Smooth muscle cell (in vitro differentiated cells): ENCODE data around the gene GRID1. TPM values are rescaled to one million over a fixed set of nuclear protein-coding genes. Genes with fewer than 3 reads are reported as not detected.

Experiments
- DNase-seq: peaks from one replicate; lab custom pipeline; 2025; ENCODE audit not compliant: unreplicated experiment; lab: John Stamatoyannopoulos, UW
- H2AFZ ChIP-seq: fragments of 200-600 bp; sonication (generic); 2 replicates; pipeline ENCODE4 v1.6.0; 2016; ENCODE audit warnings: antibody characterized with exemption, low read depth, mild to moderate bottlenecking
- H3F3A ChIP-seq: fragments of 200-600 bp; sonication (generic); 2 replicates; pipeline ENCODE4 v1.6.0; 2017; ENCODE audit warnings: antibody characterized with exemption, low read depth
- H3K27ac ChIP-seq: fragments of 200-600 bp; sonication (generic); 2 replicates; pipeline ENCODE4 v1.5.1; 2016; ENCODE audit warnings: low read depth, mild to moderate bottlenecking
- H3K27me3 ChIP-seq: fragments of 200-600 bp; sonication (generic); 2 replicates; pipeline ENCODE4 v1.6.1; 2016; ENCODE audit warnings: low read depth, mild to moderate bottlenecking
- H3K36me3 ChIP-seq: fragments of 200-600 bp; sonication (generic); 2 replicates; pipeline ENCODE4 v1.5.1; 2016; ENCODE audit warnings: low read depth
- H3K4me1 ChIP-seq: fragments of 200-600 bp; sonication (generic); 2 replicates; pipeline ENCODE4 v1.5.1; 2016; ENCODE audit warnings: low read depth
- H3K4me2 ChIP-seq: fragments of 200-600 bp; sonication (generic); 2 replicates; pipeline ENCODE4 v1.6.0; 2016; ENCODE audit warnings: mild to moderate bottlenecking
- H3K4me3 ChIP-seq: fragments of 200-600 bp; sonication (generic); 2 replicates; pipeline ENCODE4 v1.5.1; 2016; ENCODE audit warnings: mild to moderate bottlenecking
- H3K79me2 ChIP-seq: fragments of 200-600 bp; sonication (generic); 2 replicates; pipeline ENCODE4 v1.6.0; 2016; ENCODE audit warnings: low read depth, mild to moderate bottlenecking
- H3K9ac ChIP-seq: fragments of 200-600 bp; sonication (generic); 2 replicates; pipeline ENCODE4 v1.6.0; 2016; ENCODE audit warnings: low read depth
- H3K9me3 ChIP-seq: fragments of 200-600 bp; sonication (generic); replicated peaks from 2 replicates; pipeline ENCODE4 v1.5.1; 2016; ENCODE audit warnings: low read depth
- H4K20me1 ChIP-seq: fragments of 200-600 bp; sonication (generic); 2 replicates; pipeline ENCODE4 v1.6.0; 2016; ENCODE audit warnings: low read depth
- CTCF ChIP-seq: fragments of 200-600 bp; sonication (generic); IDR thresholded peaks from 2 replicates; pipeline ENCODE4 v1.5.1; 2017; ENCODE audit warnings: borderline replicate concordance, mild to moderate bottlenecking, antibody characterized with exemption; ENCODE audit not compliant: insufficient read depth, poor library complexity, severe bottlenecking
- WGBS: methylation state at CpG from one replicate; pipeline ENCODE4 v1.1.7; 2016; ENCODE audit warnings: low lambda C conversion rate; 5-methylcytosine and 5-hydroxymethylcytosine counted together
- polyA plus RNA-seq: library from polyadenylated mRNA; unstranded; fragments of >200 nt; fragmentation: Nextera tagmentation; extraction: Ambion mirVana; gene quantifications from 2 replicates; pipeline ENCODE4 v1.2.1, GENCODE V29; 2016
- total RNA-seq: library from RNA; depleted of rRNA; stranded (reverse); fragments of >200 nt; gene quantifications from 2 replicates; pipeline ENCODE4 v1.2.3, GENCODE V29; 2014

GRID1 gene
- total and polyA plus RNA-seq, 2 experiments from 2014 or later = 4.4 to 7.4 TPM

- Histone ChIP-seq H3K79me2 (no peaks in the 10 kb centered on the region), H3K4me1 (peaks cover 11% of the 10 kb centered on the region), H3K27me3 (no peaks in the 10 kb centered on the region), H2AFZ (no peak overlapping the region), H3K4me2 (no peak overlapping the region), H3K36me3 (no peaks in the 10 kb centered on the region), H3K4me3 (no peak overlapping the region), H3K9me3 (no peaks in the 10 kb centered on the region), H3K9ac (no peak overlapping the region), H4K20me1 (peaks cover 5% of the 10 kb centered on the region), H3F3A (no peaks in the 10 kb centered on the region), H3K27ac (no peak overlapping the region)
- DNase-seq = no peak
- no peak for TF ChIP-seq CTCF
- WGBS = 70% methylated on average over 7 of the region's 7 CpGs
These were observed 133.5 kb downstream of the GRID1 start for GRCh38 chr10:86233131-86233530.

- Histone ChIP-seq H4K20me1 (peaks cover 5% of the 10 kb centered on the region), H3K4me1 (peaks cover 11% of the 10 kb centered on the region), H3K4me3 (no peak overlapping the region), H3F3A (no peaks in the 10 kb centered on the region), H3K27ac (no peak overlapping the region), H3K27me3 (no peaks in the 10 kb centered on the region), H3K4me2 (no peak overlapping the region), H3K9ac (no peak overlapping the region), H3K9me3 (no peaks in the 10 kb centered on the region), H3K79me2 (no peaks in the 10 kb centered on the region), H3K36me3 (no peaks in the 10 kb centered on the region), H2AFZ (no peak overlapping the region)
- TF ChIP-seq CTCF = no peak
- no peak for DNase-seq
- WGBS = 14% methylated on average over 1 of the region's 1 CpG
These were observed 134.0 kb downstream of the GRID1 start for GRCh38 chr10:86232644-86233043.

GRCh38 chr10:86231796-86232560 lies 134.6 kb downstream of the GRID1 start:
- peaks cover 5% of the 10 kb centered on the region for H4K20me1 ChIP-seq
- H3K9ac ChIP-seq = no peak overlapping the region
- no peak overlapping the region for H3K4me3 ChIP-seq
- DNase-seq = no peak
- no peaks in the 10 kb centered on the region for H3K79me2 ChIP-seq
- no peak overlapping the region for H3K27ac ChIP-seq
- H3F3A ChIP-seq = no peaks in the 10 kb centered on the region
- peaks cover 11% of the 10 kb centered on the region for H3K4me1 ChIP-seq
- H2AFZ ChIP-seq = no peak overlapping the region
- no peak for TF ChIP-seq CTCF
- WGBS = 78% methylated on average over 11 of the region's 11 CpGs
- no peak overlapping the region for H3K4me2 ChIP-seq
- H3K36me3 ChIP-seq = no peaks in the 10 kb centered on the region
- no peaks in the 10 kb centered on the region for H3K27me3 ChIP-seq
- H3K9me3 ChIP-seq = no peaks in the 10 kb centered on the region
